NCI-H526 (cell line): ENCODE measurements around the gene TMBIM1.
A peak's percentile ranks its signal among the peaks of the same experiment; 100 is the strongest.

Source experiments
- DNase-seq, 2 experiments: peaks; one replicate each; lab custom pipeline; 2025; lab: John Stamatoyannopoulos, UW

Gene TMBIM1, protein sequence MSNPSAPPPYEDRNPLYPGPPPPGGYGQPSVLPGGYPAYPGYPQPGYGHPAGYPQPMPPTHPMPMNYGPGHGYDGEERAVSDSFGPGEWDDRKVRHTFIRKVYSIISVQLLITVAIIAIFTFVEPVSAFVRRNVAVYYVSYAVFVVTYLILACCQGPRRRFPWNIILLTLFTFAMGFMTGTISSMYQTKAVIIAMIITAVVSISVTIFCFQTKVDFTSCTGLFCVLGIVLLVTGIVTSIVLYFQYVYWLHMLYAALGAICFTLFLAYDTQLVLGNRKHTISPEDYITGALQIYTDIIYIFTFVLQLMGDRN

DNA sequence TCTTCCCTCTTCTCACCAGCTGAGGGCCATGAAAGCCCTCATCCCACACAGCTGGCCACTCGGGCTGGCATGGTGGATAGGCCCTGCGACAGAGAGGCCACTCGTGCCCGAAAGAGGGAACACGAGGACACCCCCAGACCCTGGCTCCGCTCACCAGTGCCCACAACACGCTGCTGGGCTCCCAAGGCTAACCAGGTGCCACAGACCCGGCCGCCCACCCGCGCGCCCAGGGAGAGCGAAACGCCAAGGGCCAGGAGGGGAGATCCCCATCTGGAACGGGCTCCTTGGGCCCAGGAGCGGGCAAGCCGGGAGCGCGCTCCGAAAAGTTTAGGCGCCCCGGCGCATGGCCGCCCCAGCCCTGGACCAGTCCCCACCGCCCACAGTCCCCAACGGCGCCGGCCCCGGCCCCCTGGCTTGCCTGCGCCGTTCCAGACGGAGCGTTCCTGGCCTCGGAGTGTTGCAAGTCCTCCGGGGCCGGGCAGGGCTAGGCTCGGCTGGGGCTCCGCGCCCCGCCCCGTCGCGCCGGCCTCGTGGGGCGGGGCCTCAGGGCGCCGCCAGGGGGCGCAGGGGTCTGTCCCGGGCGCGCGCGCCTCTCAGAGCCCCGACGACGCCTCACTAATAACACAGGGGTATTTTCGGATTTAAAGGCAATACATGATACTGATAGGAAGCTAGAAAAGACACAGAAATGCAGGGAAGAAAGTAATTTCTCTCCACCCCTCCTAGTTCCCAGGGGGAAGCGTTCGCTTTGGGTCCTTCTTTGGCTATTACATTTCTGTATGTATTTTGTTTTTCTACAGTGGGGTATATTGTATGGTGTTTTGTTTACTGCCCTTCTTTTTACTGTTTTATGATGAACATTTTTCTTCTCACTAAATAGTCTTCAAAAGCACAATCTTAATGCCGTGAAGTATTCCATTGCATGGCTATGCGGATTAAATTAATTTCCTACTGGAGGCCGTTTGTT lies at the start of gene TMBIM1:
TSS of gene TMBIM1 (minus strand) at position 456 of the 967 bp plus-strand sequence. CDS start 10,362 bp downstream, outside the sequence.
- DNase-seq: peak in 1 of 2 experiments; percentile 71

DNA sequence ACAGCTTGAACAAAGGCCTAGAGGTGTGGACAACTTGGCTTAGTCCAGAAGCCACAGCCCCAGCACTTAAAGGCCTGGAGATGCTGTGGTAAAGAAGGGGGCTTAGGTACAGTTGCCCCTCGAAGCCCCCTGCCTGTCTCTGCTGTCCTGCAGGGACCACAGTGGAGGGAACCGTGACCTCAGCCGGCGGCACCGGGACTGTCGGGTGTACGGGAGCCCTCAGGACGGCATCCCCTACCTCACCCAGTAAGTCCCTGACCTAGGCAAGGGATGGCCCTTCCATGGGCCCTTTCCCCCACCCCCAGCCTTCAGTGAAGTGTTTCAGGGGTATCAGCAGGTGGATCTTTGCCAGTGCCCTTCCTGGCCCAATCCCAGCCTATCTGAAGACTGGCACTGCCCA lies 49.1 kb upstream of the TMBIM1 start:
- DNase-seq: no peak

DNA sequence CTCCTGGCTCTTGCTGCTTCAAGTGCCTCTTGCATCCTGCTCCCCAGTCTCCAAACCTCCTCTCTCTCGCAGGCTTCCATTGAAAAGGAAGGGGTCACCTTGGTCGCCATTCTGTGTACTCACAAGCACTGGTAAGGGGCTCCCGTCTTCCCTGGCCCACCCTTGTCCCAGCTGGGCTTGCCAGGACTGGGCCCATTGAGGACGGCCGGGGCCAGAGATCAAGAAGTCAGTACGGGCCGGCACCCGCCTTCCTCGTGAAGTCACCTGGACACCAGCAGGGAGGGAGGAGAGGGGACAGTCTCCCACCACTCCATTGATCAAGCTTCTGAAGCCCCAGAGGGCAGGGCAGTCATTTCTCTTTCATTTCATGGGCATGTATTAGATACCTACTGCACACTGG lies 48.4 kb upstream of the TMBIM1 start:
- DNase-seq: no peak

DNA sequence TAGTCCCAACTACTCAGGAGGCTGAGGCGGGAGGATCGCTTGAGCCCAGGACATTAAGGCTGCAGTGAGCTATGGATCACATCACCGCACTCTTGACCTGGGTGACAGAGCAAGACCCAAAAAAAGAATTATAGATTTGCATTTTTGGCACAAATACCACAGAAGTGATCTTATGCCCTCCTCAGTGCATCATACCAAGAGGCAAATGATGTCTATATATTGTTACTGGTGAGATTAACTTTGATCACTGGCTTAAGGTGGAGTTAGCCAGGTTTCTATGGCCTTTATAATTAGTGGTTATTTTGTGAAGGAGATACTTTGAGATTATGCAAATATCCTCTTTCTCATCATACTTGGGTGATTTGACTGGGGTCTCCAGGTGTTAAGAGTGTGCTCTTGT lies 42.2 kb upstream of the TMBIM1 start:
- DNase-seq: no peak

DNA sequence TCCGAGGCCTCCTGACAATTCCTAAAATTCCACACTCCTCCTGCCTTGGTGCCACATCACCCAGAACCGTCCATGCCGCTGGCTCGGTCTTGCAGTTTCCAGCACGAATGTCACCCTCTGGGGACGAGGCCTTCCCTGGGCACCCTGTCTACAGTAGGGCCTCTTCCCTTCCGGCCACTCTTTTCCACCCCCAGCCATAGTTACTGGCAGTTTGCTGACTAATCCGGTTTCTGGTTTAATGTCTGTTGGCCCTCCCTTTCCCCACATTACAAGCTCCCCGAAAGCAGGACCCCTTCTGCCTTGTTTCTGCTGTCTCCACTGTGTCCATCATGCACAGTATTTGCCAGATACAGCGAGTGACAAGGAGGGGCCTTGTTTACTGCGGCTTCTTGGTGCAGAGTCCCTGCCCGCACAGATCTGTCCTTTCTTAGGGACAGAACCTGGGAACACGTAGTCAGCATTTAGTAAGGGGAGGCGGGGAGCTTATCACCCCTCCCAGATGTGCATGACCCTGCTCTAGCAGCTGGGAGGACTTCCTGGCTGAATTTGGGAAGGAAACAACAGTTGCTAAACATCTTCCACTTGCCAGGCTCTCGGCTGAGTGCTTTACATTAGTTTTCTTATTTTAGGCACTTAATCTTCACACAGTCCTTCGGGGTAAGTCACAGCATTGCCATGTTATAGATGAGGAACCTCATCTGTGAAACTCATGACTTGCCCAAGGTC lies 40.8 kb upstream of the TMBIM1 start:
- DNase-seq: no peak

DNA sequence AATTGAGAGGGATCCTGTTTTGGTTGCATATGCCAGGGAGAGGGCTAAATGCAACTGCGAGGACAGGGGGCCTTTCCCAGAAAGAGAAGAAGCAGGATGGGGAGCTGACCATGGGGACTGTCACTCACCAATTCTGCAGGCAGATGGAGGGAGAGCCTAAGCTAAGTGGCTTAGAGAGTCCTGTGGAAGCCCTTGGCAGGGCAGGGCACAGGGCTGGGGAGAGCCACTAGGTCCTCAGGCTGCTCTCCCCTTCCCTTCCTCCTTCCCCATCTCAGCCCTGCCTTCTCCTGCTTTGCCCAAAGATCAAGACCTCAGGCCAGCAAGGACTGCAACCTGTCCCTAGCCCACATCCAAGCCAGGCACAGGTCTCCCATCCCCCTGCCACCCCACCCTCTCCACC lies 40.0 kb upstream of the TMBIM1 start:
- DNase-seq: no peak

DNA sequence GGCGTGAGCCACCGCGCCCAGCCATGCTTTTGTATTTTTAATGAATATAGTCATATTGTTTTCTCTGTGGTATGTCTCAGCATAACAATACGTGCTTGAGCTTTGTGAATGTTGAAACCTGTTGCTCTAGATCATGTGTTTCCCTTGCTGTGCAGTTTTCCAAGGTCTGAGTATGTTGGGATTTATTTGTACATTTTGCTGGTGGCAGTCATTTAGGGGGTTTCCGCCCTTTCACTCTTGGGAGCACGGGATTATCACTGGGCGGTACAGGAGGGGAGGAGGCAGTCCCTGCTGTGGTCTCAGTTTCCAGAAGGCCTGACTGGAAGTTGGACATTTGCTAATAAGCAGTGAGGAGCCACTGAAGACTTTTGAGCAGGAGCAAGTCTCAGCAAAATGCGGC lies 39.4 kb upstream of the TMBIM1 start:
- no peak for DNase-seq

DNA sequence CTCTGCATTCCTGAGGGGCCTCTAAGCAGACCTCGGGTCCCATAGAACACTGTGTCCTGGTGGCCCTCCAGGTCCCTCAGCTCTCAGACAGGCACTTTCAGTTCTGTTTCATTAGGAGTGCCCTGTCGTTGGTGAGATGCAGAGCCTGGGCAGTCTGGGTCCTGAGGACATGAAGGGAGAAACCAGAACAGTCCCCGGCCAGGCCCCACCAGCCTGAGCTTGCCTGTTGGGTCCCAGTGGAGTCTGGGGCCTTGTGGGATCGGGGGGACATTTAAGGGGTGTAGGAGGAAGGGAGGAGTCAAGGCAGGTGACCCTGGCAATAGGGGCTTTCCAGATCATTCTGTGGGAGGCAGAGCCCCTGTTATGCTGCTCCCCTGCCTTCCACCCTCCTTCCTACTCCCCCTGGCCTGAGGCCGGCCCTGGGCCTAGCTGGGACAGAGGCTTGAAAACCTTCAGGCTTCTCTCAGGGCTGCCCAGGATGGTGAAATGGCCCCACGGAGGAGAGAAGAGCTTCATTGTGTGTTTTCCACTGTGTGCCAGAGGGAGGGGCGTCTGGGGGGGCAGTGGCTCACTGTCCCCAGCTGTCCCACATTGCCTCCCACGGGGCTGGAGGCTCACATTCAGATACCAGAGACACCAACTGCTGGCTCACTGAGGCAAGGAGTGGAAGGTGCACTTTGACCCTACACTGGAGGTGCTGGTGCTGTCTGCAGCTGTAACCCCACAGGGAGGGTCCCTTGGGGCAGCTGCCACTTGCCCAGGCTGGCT lies 37.7 kb upstream of the TMBIM1 start:
- no peak for DNase-seq

DNA sequence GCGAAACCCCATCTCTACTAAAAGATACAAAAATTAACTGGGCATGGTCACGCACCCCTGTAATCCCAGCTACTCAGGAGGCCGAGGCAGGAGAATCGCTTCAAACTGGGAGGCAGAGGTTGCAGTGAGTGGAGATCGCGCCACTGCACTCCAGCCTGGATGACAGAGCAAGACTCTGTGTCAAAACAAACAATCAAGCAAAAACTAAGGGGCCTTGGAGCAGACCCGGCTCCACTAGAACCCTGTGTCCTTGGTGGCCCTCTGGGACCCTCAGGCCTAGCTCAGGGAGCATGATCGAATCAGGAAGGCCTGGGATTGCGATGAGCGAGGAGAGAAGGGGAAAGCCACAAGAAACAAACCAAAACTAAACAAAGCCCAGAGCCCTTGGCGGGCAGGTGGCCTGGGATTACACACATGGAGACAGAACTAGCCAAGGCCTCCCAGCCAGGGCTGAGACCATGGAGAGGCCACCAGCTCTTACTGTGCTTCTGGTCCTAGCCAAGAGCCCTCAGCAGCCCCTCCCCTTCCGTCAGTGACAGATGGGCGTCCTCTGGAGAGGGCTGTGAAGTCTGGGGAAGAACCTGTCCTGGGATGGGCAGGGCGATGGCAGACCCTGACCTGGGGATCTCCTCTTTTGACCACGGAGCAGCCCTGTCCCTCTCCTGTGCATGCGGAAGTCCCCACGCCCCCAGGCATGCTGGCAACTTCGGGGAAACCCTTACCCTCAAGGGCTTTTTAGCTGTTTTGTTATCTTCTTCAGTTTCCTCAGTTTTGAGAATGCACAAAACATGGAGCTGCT lies 36.9 kb upstream of the TMBIM1 start:
- DNase-seq: no peak

DNA sequence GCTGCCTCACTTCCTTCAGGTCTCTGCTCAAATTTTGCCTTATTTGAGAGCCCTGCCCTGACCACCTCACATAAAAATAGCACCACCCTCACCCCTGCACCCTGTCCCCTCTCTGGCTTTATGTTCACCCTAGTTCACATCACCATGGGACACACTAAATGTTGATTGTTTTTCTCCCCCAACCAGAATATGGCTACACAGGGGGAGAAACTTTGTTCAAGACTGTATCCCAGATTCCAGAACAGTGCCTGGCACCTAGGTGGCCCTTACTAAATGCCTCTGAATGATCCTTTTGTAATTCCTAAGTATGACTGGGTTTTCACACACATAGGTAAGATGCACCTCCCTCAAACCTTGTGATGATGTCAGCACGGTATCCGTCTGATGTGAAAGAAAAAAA lies 36.0 kb upstream of the TMBIM1 start:
- no peak for DNase-seq

DNA sequence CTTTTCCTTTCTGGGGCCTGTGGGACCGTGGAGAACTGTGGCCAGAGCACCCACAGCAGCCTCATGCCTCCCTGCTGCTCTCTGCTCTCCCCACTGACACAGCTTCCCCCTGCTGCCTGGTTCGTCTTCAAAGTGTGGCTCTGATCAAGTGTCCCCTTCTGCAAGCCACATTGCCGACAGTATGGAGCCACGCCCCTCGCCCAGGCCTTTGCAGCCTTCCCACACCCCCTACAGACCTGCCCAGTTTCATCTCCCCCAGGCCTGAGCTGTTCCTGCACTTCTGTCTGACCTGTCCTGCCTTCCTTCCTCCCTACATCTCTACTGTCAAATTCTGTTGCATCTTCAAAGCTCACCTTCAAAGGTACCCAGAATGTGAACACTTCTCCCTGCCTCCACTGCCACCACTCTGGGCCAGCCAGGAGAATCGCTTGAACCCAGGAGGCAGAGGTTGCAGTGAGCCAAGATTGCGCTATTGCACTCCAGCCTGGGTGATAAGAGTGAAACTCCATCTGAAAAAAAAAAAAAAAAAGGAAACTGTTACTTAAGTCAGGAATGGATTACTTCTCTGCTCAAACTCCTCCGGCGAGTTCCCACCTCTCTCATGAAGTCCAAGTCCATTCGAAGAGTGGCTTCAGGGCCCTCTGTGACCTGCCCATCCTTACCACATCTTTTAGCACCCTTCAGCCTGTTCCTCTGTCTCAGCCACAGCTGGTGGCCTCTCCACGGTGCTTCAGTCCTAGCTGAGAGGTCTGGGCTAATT lies 35.3 kb upstream of the TMBIM1 start:
- no peak for DNase-seq

DNA sequence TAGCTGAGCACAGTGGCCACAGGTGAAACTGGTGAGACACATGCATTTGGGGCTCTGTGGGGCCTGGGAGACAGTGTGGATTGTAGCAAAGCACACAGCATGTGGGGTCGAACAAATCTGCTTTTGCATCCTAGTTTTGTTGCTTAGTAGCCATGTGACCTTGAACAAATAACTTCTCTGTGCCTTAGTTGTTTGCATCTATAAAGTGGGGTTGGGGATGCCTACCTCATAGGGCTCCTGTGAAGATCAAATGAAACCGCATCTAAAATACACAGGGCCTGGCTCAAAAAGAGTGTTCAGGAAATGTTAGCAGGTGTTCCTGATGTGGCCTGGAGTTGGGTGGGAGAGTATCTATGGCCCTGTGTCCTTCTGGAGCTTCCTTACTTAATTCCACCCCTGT lies 34.0 kb upstream of the TMBIM1 start:
- DNase-seq: no peak

DNA sequence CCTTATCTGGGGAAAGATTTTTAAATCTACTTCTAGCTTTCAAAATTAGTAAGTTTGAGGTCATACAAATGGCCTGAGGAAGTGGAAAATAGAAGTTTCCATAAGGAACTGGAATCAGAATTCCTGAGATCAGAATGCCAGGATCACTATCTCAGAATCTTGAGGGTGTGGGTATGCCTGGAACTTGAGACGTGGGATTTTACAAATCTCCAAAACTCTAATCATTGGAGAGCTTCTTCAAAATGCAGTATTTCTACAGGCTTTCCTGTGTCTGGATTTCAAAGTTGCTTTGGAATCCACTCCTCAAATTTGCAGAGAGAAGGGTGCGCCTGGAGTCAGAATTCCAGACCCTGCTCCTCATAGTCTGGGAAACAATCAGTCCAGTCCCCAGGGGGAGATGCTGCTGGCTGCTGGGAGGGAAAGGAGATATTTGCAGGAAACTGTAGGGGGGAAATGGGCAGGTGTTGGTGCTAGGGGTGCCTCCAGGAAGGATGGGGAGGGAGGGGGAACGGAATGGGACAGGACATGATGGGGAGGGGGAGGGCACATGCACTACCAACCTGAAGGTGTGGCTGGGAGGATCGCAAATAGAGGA lies 33.4 kb upstream of the TMBIM1 start:
- DNase-seq: no peak

DNA sequence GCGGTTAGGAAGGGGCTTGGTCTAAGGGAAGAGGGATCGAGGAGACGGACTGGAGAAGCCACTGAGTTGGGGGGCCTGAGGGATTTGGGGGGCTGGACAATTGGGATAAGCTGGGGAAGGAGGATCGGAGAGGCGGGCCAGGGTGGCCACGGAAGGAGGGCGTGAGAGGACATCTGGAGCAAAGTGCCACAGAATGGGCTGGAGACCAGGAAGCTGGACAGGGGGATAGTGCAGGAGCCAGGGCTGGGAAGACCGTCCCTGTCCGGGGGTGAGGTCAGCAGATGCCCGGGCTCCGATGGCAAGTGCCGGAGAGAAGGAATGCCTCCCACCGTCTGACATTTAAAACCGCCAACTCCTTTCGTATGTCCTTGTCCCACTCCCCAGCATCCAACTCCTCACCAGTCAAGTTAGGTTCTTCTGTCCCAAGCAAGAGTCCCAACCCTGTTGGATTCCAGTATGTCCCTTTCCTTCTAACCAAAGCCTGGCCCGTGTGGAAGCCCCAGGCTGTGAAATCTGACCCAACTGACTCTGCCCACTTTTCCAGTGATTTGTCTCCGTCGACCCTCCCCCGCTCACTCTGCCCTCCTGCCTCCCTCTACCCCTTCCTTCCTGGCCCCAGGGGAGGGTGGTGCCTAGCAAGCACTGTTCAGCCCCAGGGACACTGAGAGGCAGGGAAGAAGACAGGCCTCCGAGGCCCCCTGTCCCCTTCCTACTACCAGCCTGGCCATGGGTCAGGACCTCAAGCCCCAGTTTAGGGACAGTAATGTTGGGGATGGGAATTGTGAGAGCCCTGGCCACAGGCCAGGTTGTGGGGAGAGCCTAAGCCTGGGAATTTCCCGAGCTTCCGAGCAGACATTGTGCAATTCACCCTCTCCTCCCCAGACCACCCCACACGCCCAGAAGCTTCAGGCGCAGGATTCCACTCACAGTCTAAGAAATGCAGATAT lies 31.5 kb upstream of the TMBIM1 start:
- DNase-seq: peak in 1 of 2 experiments; percentile 38

DNA sequence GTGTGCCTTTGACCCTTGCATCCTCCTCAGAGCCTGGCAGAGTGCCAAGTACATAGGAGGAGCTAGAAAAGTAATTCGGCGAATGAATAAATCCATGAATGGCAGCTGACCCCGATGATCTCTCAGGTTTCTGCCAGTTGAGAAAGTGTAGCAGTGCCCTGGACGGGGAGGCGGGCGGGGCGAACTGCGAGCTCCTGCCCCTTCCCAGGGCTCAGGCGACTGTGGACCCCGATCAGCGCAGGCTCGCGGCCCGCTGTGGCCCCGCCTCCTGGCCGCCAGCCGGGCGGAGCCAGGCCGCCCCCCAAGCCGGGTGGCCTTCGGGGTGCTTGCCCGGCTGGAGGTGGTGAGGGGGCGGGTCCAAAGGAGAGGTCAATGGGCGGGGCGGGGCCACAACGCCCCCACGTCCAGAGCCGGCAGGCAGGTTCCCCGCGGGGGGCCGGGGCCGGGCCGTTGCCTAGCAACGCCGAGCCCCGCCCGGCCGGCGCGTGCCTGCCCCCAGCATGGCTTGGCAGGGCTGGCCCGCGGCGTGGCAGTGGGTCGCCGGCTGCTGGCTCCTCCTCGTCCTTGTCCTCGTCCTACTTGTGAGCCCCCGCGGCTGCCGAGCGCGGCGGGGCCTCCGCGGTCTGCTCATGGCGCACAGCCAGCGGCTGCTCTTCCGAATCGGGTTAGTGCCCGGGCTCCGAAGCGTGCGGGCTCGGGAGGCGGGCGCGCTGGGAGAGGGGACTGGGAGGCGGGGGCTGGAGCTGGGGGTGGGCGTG lies 30.6 kb upstream of the TMBIM1 start:
- DNase-seq: peak; percentile 54 to 82

DNA sequence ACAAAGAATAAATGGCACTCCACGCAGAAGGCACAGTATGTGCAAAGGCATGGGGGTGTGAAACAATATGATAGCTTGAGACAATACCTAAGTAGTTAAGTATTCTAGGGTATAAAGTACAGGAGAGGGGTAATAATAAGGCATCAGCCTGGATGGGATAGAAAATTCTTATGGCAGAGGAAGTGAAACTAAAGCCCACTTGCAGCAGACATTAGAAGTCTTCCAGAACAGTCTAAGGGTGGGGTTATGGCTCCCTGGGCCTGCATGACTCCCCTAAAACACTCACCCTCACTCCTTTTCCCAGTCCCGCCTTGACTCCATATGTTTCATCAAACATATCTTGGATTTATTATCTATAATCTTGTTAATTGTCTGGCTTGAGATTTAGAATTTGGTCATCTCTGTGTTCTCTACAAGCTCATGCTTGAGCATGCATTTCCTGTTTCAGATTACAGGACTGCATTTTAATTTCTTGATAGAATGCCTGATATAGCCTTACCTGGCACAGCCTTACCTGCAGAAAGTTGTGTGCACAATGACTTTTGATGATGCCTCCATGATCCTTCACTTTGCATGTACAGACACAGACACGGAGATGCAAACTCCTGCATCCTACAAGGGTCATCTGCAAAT lies 28.5 kb upstream of the TMBIM1 start:
- no peak for DNase-seq

DNA sequence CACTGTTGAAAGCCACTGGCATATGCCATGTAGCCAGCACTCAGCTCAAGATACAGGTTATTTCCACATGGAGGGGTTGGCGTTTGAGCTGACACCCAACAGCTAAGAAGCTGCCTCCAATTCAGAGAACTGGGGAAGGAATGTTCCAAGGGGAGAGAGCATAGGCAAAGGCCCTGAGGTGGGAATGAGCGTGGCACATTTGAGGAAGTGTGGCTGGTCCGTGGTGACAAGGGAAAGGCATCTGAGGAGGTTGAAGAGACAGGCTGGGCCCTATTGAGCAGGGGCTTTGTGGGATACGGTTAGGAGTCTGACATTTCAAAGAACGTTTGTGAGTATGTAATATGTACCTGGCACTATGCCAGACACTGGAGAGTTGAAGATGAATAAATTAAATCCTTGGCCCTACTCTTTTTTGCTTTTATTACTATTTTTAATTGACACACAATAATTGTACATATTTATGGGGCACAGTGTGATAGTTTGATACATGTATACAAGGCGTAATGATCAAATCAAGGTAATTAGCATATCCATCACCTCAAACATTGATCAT lies 27.6 kb upstream of the TMBIM1 start:
- DNase-seq: no peak
